Stimulated activated naive CD4-positive, alpha-beta T cell (primary cell): Measurements from ENCODE around the gene MYO1E.
"Not testable (repeated sequence)": the region's sequence is repeated elsewhere in the genome, so short reads cannot be mapped to it uniquely, and the experiment has no call there.

Source experiments
- DNase-seq, 6 experiments: peaks; one replicate each; lab custom pipeline; 2025; lab: John Stamatoyannopoulos, UW

MYO1E gene

GRCh38 chr15:59131456-59131855, 241.2 kb downstream of the MYO1E start:
- DNase-seq = no peak

DNA sequence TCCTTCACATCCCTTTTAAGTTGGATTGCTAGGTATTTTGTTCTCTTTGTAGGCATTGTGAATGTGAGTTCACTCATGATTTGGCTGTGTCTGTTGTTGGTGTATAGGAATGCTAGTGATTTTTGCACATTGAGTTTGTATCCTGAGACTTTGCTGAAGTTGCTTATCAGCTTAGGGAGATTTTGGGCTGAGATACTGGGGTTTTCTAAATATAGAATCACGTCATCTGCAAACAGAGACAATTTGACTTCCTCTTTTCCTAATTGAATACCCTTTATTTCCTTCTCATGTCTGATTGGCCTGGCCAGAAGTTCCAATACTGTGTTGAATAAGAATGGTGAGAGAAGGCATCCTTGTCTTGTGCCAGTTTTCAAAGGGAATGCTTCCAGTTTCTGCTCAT, 245.4 kb downstream of the MYO1E start:
- not testable (repeated sequence) for DNase-seq

GRCh38 chr15:59125683-59126082, 247.0 kb downstream of the MYO1E start:
- DNase-seq = not testable (repeated sequence)

- no peak for DNase-seq
These were observed 248.4 kb downstream of the MYO1E start for GRCh38 chr15:59124261-59124660.

GRCh38 chr15:59120937-59121336, 251.7 kb downstream of the MYO1E start:
- no peak for DNase-seq

DNA sequence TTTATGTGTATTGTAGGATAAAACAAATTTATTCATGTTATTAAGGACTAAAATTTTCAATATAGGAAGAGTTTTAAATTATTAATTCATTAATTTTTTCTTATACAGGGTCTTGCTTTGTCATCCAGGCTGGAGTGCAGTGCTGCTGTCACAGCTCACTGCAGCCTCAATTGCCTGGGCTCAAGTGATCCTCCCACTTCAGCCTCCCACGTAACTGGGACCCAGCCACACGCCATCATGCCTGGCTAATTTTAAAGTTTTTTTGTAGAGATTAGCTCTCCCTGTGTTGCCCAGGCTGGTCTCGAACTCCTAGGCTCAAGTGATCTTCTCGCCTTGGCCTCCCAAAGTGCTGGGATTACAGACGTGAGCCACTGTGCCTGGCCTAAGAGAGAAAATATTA, 253.0 kb downstream of the MYO1E start:
- DNase-seq = no peak

DNA sequence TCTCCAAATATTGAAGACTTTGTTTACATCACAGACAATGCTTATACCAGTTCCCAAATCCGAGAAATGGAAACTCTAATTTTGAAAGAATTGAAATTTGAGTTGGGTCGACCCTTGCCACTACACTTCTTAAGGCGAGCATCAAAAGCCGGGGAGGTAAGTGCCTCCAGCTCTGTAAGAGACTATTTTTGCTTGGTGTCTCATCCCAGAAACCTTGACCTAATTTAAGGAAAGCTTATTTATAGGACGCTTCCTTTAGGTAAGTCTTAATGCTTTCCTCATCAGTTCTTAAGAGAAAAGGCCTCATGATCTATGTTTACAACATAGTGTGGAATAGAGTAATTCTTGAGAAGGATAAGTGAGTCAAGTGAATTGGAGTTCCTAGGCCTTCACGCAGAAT, 255.9 kb downstream of the MYO1E start:
- no peak for DNase-seq

DNA sequence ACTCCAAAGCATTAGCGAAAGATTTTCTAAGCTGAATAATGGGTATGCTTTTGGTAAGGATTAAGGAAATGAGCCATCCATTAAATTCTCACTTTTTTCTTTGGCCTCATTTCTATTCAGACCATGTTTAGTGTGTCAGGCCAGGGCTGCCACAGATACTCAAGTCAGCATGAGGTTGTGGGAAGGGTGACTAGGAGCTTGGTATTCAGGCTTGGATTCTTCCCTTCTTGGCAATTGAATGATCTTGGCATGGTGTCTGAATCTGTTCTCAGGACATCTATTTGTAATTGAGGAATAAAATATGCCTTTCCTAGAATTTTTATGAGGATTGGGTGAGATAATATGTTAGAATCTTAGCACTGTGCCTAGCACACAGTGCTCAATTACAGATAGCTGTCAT, 256.5 kb downstream of the MYO1E start:
- no peak for DNase-seq

GRCh38 chr15:59115047-59115446, 257.6 kb downstream of the MYO1E start:
- DNase-seq = no peak

DNA sequence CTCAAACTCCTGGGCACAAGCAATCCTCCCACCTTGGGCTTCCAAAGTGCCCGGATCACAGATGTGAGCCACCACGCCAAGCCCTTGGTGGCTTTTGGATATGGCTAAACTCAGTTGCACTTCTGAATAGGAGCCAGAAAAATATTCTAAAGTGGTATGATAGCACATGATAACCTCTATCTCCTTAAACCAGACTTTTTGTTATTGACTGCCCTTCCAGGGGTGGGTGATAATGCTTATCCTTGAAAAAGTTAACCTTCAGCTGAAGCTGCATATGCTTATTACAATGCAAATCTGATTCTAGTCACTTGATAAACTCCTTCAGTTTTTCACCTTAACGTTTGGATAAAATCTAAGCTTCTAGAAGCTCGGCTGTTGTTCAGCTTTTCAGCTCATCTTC, 261.4 kb downstream of the MYO1E start:
- DNase-seq = no peak

GRCh38 chr15:59105854-59106253, 266.8 kb downstream of the MYO1E start:
- DNase-seq = no peak

DNA sequence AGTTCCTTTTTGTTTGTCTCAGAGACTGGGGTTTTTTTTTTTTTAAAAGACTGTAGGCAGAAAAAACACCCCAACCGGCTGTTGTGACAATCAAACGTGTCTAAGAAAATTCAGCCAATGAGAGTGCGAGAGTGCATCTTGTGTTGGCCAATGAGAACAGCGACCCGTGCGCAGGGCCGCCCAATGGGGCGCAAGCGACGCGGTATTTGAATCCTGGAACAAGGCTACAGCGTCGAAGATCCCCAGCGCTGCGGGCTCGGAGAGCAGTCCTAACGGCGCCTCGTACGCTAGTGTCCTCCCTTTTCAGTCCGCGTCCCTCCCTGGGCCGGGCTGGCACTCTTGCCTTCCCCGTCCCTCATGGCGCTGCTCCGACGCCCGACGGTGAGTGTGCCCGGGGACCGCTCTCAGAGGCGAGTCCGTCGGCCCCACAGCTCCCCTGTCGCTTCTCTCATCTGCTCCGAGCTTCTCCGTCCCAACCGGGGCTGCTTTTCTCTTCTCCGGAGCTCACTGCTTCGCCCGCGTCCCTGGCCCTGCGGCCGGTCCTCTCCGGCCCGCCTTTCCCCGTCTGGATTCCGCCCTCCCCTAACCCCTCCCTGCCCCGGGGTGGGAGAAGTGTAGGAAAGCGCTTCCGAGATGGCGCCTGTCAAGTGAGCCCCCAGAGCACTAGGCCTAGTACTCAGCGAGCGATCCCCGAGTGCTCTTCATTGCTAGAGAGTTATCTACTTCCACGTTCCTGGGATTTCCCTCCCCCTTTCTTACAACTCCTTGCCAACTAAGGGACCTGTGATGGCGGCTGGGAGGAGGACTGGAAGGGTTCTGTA, 267.5 kb downstream of the MYO1E start, which contains the start of gene CCNB2:
CCNB2 (plus strand) TSS at position 235 of the 821 bp plus-strand sequence; CDS start at position 358, 123 bp downstream.
- peak; percentile 76 to 88 (median 83) for DNase-seq

DNA sequence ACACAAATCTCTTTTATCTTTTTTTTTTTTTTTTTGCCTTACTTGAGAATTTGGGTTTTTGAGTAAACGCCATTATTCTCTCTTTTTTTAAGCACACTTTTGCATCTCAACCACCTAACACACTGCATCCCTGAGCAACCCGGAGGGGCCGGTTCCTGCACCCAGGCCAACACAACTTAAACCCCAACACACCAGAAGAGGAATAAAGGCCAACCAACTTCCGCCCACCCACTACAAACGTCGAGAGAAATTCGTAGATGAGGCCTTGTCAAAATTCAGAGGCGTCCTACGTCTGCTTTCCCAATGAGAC, 268.1 kb downstream of the MYO1E start:
- DNase-seq = no peak

- no peak for DNase-seq
These were observed 273.4 kb downstream of the MYO1E start for GRCh38 chr15:59099162-59099685.

- DNase-seq = no peak
These were observed 276.2 kb downstream of the MYO1E start for GRCh38 chr15:59096429-59096828.

GRCh38 chr15:59094077-59094476, 278.6 kb downstream of the MYO1E start:
- DNase-seq = no peak

GRCh38 chr15:59087731-59088130, 284.9 kb downstream of the MYO1E start:
- DNase-seq = no peak
